Heart left ventricle (tissue), 16 donors: ENCODE measurements around the gene RHOT2. TPM values are rescaled to one million over a fixed set of nuclear protein-coding genes. Genes with fewer than 3 reads are reported as not detected.

ENCODE experiments used
- ATAC-seq, 4 donors: fragments of 200-7000 bp; cut with Tn5 transposase; one replicate each; pipeline ENCODE4 v1.9.1; 2020 to 2022; ENCODE audit warnings: moderate library complexity in 4 of 4, mild to moderate bottlenecking in 3 of 4, moderate number of reproducible peaks in 1 of 4
- DNase-seq, 5 donors: peaks; one replicate each; pipeline ENCODE4 v3.0.0-alpha.2; 2020
- H3K27ac ChIP-seq, 12 donors: fragments of 200-600 bp; sonication (generic) in 4 of 12; one replicate each; pipeline versions ENCODE4 v1.5.0 to v1.8.0; 2016 to 2022; ENCODE audit warnings: mild to moderate bottlenecking in 2 of 12
- H3K27me3 ChIP-seq, 9 donors: fragments of 200-600 bp; sonication (generic) in 2 of 9; one replicate each; pipeline versions ENCODE4 v1.5.1 to v1.8.0; 2016 to 2022; ENCODE audit warnings: mild to moderate bottlenecking in 3 of 9
- H3K36me3 ChIP-seq, 9 donors: fragments of 200-600 bp; sonication (generic) in 2 of 9; one replicate each; pipeline versions ENCODE4 v1.5.0 to v1.8.0; 2018 to 2022; ENCODE audit warnings: mild to moderate bottlenecking in 2 of 9
- H3K4me1 ChIP-seq, 12 donors: fragments of 200-600 bp; sonication (generic) in 4 of 12; one replicate each; pipeline versions ENCODE4 v1.5.0 to v1.8.0; 2016 to 2022; ENCODE audit warnings: mild to moderate bottlenecking in 3 of 12
- H3K4me3 ChIP-seq, 12 donors: fragments of 200-600 bp; sonication (generic) in 4 of 12; one replicate each; pipeline versions ENCODE4 v1.5.0 to v1.8.0; 2017 to 2022; ENCODE audit warnings: mild to moderate bottlenecking in 9 of 12, moderate library complexity in 4 of 12
- H3K9me3 ChIP-seq, 12 donors: fragments of 200-600 bp; sonication (generic) in 4 of 12; one replicate each; pipeline versions ENCODE4 v1.5.0 to v1.8.0; 2016 to 2022; ENCODE audit warnings: mild to moderate bottlenecking in 1 of 12
- CTCF ChIP-seq, 12 donors: fragments of 200-600 bp; sonication (generic) in 4 of 12; IDR thresholded peaks; one replicate each; pipeline versions ENCODE4 v1.5.0 to v1.8.0; 2018 to 2022; ENCODE audit warnings: antibody characterized with exemption in 12 of 12, mild to moderate bottlenecking in 5 of 12
- POLR2A ChIP-seq, 2 donors: fragments of 450-650 bp; IDR thresholded peaks; one replicate each; pipeline ENCODE4 v1.6.1; 2017; ENCODE audit warnings: antibody characterized with exemption in 2 of 2, mild to moderate bottlenecking in 2 of 2, moderate library complexity in 2 of 2
- WGBS, 4 donors: extraction: QIAGEN DNeasy Blood & Tissue Kit in 2 of 4; methylation state at CpG; one replicate each; pipeline versions ENCODE4 v1.1.5 to v1.1.7; 2013 to 2018; 5-methylcytosine and 5-hydroxymethylcytosine counted together
- intact Hi-C, 10 donors: fragments of 100-400 bp; cut with DNase I; formaldehyde crosslinking; loops; one replicate each; pipeline versions ENCODE4 v1.11.1 to v1.14.2; 2022
- polyA plus RNA-seq, 2 donors: library from polyadenylated mRNA; stranded (reverse); fragments of 200-250 nt; gene quantifications; one replicate each; pipeline ENCODE4 v1.2.3, GENCODE V29; 2013
- total RNA-seq, 9 donors: library from RNA; depleted of rRNA in 2 of 9; stranded (reverse); fragments of >200 nt in 2 of 9; fragmentation: NEBNext Ultra II Directional in 3 of 9; extraction: Animal tissue kit (Norgen Biotek cat#: 25700) in 3 of 9; gene quantifications; one replicate each; pipeline versions ENCODE4 v1.1.0 to v1.2.4, GENCODE V29; 2016 to 2023
- donor health status: ischemic (EF 13 %, LVEDD 7.1; RV severe dilation, severe dysfunction).
- donor health status: healthy with polysubstance abuse.
- donor health status: DM: no; HTN: yes; CAD: no.
- donor health status: DM: no; HTN: no; CAD: no.
- donor health status: ischemic (EF 25% LVEDD 6.9; RV normal size, moderate dysfunction).
- donor health status: ischemic (EF 25% LVEDD 5.7; RV mildly dilated, moderate dysfunction).
- donor health status: healthy.
- donor health status: DM: yes; HTN: yes; CAD: no.
- donor health status: ischemic (EF 35%, LVEDD 5.7; RV mildly dilated, moderate dysfunction).
- donor health status: nonischemic (EF 11% LVEDD 7.7; RV severe dilation, severe dysfunction).
- donor health status: DM: yes; HTN: yes; CAD: no.
- donor health status: PGD.
- donor health status: ischemic (EF 29% LVEDD 5.4; RV normal size, mild dysfunction).
- donor health status: nonischemic (EF 23%, LVEDD 6.1; RV moderate dilation, normal function).

The RHOT2 gene
- total and polyA plus RNA-seq, 11 donors = 33.7 to 143 (median 83.5) TPM

GRCh38 chr16:660459-661183, 7.3 kb upstream of the RHOT2 start:
- ATAC-seq = peak; percentile 81 to 90 (median 82)
- TF ChIP-seq CTCF (IDR thresholded peaks at IDR 0.05) (peak; percentile 36 to 78 (median 57)), POLR2A (IDR thresholded peaks at IDR 0.05) (peak in 1 of 2 donors; percentile 49)
- H3K4me1 ChIP-seq = peaks cover 0 to 16% (median 11%) of the 10 kb centered on the region in 12 donors
- peak overlapping the region in 9 of 12 donors; percentile 11 to 42 (median 32) for H3K4me3 ChIP-seq
- intact Hi-C loops = loop anchor here in 5 of 10 donors (2.0 to 10.0 kb wide), 6 partner anchors 78 to 266 kb away; partner anchors contain the start of genes NME4 (in 2 of the 5) and RAB11FIP3 (in 1 of the 5)
- peaks cover 0 to 21% (median 0%) of the 10 kb centered on the region in 9 donors for H3K36me3 ChIP-seq
- H3K27ac ChIP-seq = peak overlapping the region in 11 of 12 donors; percentile 3 to 80 (median 55)
- WGBS, 4 donors = 11 to 18% (median 14%) methylated on average over 18 to 41 of the region's 43 CpGs
- peak; percentile 87 to 93 (median 92) for DNase-seq
- H3K9me3 ChIP-seq = no peaks in the 10 kb centered on the region
- no peaks in the 10 kb centered on the region for H3K27me3 ChIP-seq

- Histone ChIP-seq H3K27ac (peak overlapping the region in 9 of 12 donors; percentile 27 to 78 (median 52)), H3K4me3 (peak overlapping the region in 5 of 12 donors; percentile 10 to 38 (median 24)), H3K36me3 (peaks cover 0 to 15% (median 0%) of the 10 kb centered on the region in 9 donors), H3K27me3 (no peaks in the 10 kb centered on the region), H3K4me1 (peaks cover 0 to 16% (median 11%) of the 10 kb centered on the region in 12 donors), H3K9me3 (no peaks in the 10 kb centered on the region)
- WGBS, 4 donors = 56 to 74% (median 60%) methylated on average over 16 to 35 of the region's 35 CpGs
- intact Hi-C loops = loop anchor here in 5 of 10 donors (2.0 to 10.0 kb wide), 6 partner anchors 79 to 267 kb away; partner anchors contain the start of genes NME4 (in 2 of the 5) and RAB11FIP3 (in 1 of the 5)
- ATAC-seq (peak in 3 of 4 donors; percentile 2), DNase-seq (no peak)
- TF ChIP-seq POLR2A (IDR thresholded peaks at IDR 0.05) = no peak
- TF ChIP-seq CTCF (IDR thresholded peaks at IDR 0.05) = no peak
Observed at GRCh38 chr16:661184-661821, 6.6 kb upstream of the RHOT2 start.

GRCh38 chr16:662095-662494, 5.8 kb upstream of the RHOT2 start:
- 88 to 96% (median 94%) methylated on average over 3 to 19 of the region's 19 CpGs for WGBS, 4 donors
- no peak for DNase-seq
- intact Hi-C loops = loop anchor here in 4 of 10 donors (5.0 to 10.0 kb wide), 4 partner anchors 80 to 267 kb away; partner anchors contain the start of genes NME4 (in 2 of the 4) and RAB11FIP3 (in 1 of the 4)
- TF ChIP-seq POLR2A (IDR thresholded peaks at IDR 0.05) = no peak
- Histone ChIP-seq H3K4me3 (no peak overlapping the region), H3K27me3 (no peaks in the 10 kb centered on the region), H3K27ac (no peak overlapping the region), H3K9me3 (no peaks in the 10 kb centered on the region), H3K36me3 (peaks cover 0 to 7% (median 0%) of the 10 kb centered on the region in 9 donors), H3K4me1 (peaks cover 0 to 19% (median 11%) of the 10 kb centered on the region in 12 donors)
- ATAC-seq = no peak

- intact Hi-C loops = loop anchor here in 4 of 10 donors (5.0 to 10.0 kb wide), 4 partner anchors 80 to 268 kb away; partner anchors contain the start of genes NME4 (in 2 of the 4) and RAB11FIP3 (in 1 of the 4)
Observed at GRCh38 chr16:662597-662996, 5.3 kb upstream of the RHOT2 start.

More at GRCh38 chr16:662597-662996, 5.3 kb upstream of the RHOT2 start:
- Histone ChIP-seq H3K4me3 (no peak overlapping the region), H3K27me3 (no peaks in the 10 kb centered on the region), H3K36me3 (peaks cover 0 to 7% (median 0%) of the 10 kb centered on the region in 9 donors), H3K9me3 (no peaks in the 10 kb centered on the region), H3K27ac (no peak overlapping the region), H3K4me1 (peaks cover 3 to 24% (median 15%) of the 10 kb centered on the region in 12 donors)
- DNase-seq (no peak), ATAC-seq (no peak)
- TF ChIP-seq CTCF (IDR thresholded peaks at IDR 0.05) = no peak
- no peak for TF ChIP-seq POLR2A (IDR thresholded peaks at IDR 0.05)
- 94 to 98% (median 96%) methylated on average over 17 to 21 of the region's 21 CpGs for whole genome bisulfite sequencing, 4 donors
